Measurements from ENCODE around the gene CCL5.

CCL5 gene

GRCh38 chr17:35879773-35880654 is at the start of gene CCL5:
Gene CCL5 (minus strand): TSS chr17:35880360.
- H3K27ac ChIP-seq (ENCODE audit: low read depth, low read length, poor library complexity, severe bottlenecking), result no peak within 1 kb of the TSS

GRCh38 chr17:35927714-35928113 is 47.6 kb upstream of the CCL5 start:
- Histone ChIP-seq H3K4me3 (ENCODE audit: low read depth, low read length, poor library complexity, severe bottlenecking) (no peak overlapping the region), H3K36me3 (ENCODE audit: insufficient read depth, low read length) (peaks cover 26% of the 10 kb centered on the region), H3K9me2 (ENCODE audit: low read depth, low read length) (no peaks in the 10 kb centered on the region), H3K4me1 (ENCODE audit: insufficient read depth, low read length, severe bottlenecking) (peaks cover 18% of the 10 kb centered on the region), H3K4me2 (ENCODE audit: low read length) (no peak overlapping the region), H4K20me1 (ENCODE audit: insufficient read depth, low read length) (no peaks in the 10 kb centered on the region), H3K27me3 (ENCODE audit: insufficient read depth, low read length) (no peaks in the 10 kb centered on the region), H3K27ac (ENCODE audit: low read depth, low read length, poor library complexity, severe bottlenecking) (no peak overlapping the region), H2AFZ (ENCODE audit: low read length) (no peak overlapping the region), H3F3A (ENCODE audit: insufficient read depth, low read length) (no peaks in the 10 kb centered on the region), H3K9ac (ENCODE audit: low read length) (no peak overlapping the region), H3K9me3 (ENCODE audit: low read length) (no peaks in the 10 kb centered on the region), H3K79me2 (ENCODE audit: insufficient read depth, low read length) (no peaks in the 10 kb centered on the region)
- TF ChIP-seq CTCF (IDR thresholded peaks at IDR 0.05; ENCODE audit: low read length) (no peak), EZH2 (IDR thresholded peaks at IDR 0.05; ENCODE audit: borderline replicate concordance, low read length) (no peak)

More at GRCh38 chr17:35879773-35880654, at the start of gene CCL5:
- Histone ChIP-seq H4K20me1 (ENCODE audit: insufficient read depth, low read length) (no peaks in the 10 kb centered on the region), H3K9me2 (ENCODE audit: low read depth, low read length) (no peaks in the 10 kb centered on the region), H3K36me3 (ENCODE audit: insufficient read depth, low read length) (no peaks in the 10 kb centered on the region), H3K79me2 (ENCODE audit: insufficient read depth, low read length) (no peaks in the 10 kb centered on the region), H3K4me3 (ENCODE audit: low read depth, low read length, poor library complexity, severe bottlenecking) (peak within 1 kb of the TSS; percentile 21), H3F3A (ENCODE audit: insufficient read depth, low read length) (no peaks in the 10 kb centered on the region), H2AFZ (ENCODE audit: low read length) (no peak within 1 kb of the TSS), H3K4me2 (ENCODE audit: low read length) (peak within 1 kb of the TSS; percentile 45), H3K4me1 (ENCODE audit: insufficient read depth, low read length, severe bottlenecking) (peaks cover 22% of the 10 kb centered on the region), H3K9me3 (ENCODE audit: low read length) (no peaks in the 10 kb centered on the region), H3K27me3 (ENCODE audit: insufficient read depth, low read length) (no peaks in the 10 kb centered on the region), H3K9ac (ENCODE audit: low read length) (no peak within 1 kb of the TSS)
- TF ChIP-seq EZH2 (IDR thresholded peaks at IDR 0.05; ENCODE audit: borderline replicate concordance, low read length) (no peak), CTCF (IDR thresholded peaks at IDR 0.05; ENCODE audit: low read length) (no peak)

GRCh38 chr17:35923609-35924114 is 43.5 kb upstream of the CCL5 start:
- H3K27me3 ChIP-seq (ENCODE audit: insufficient read depth, low read length), result no peaks in the 10 kb centered on the region
- H3K4me3 ChIP-seq (ENCODE audit: low read depth, low read length, poor library complexity, severe bottlenecking), result no peak overlapping the region
- peaks cover 52% of the 10 kb centered on the region for H3K36me3 ChIP-seq (ENCODE audit: insufficient read depth, low read length)
- H4K20me1 ChIP-seq (ENCODE audit: insufficient read depth, low read length), result no peaks in the 10 kb centered on the region
- no peak overlapping the region for H3K9ac ChIP-seq (ENCODE audit: low read length)
- no peaks in the 10 kb centered on the region for H3K79me2 ChIP-seq (ENCODE audit: insufficient read depth, low read length)
- no peaks in the 10 kb centered on the region for H3K9me3 ChIP-seq (ENCODE audit: low read length)
- no peak for TF ChIP-seq CTCF (IDR thresholded peaks at IDR 0.05; ENCODE audit: low read length)
- no peak for TF ChIP-seq EZH2 (IDR thresholded peaks at IDR 0.05; ENCODE audit: borderline replicate concordance, low read length)
- H3K4me1 ChIP-seq (ENCODE audit: insufficient read depth, low read length, severe bottlenecking), result no peaks in the 10 kb centered on the region
- no peak overlapping the region for H2AFZ ChIP-seq (ENCODE audit: low read length)
- no peak overlapping the region for H3K4me2 ChIP-seq (ENCODE audit: low read length)
- H3K9me2 ChIP-seq (ENCODE audit: low read depth, low read length), result no peaks in the 10 kb centered on the region
- no peaks in the 10 kb centered on the region for H3F3A ChIP-seq (ENCODE audit: insufficient read depth, low read length)
- no peak overlapping the region for H3K27ac ChIP-seq (ENCODE audit: low read depth, low read length, poor library complexity, severe bottlenecking)
